Measurements from ENCODE around the gene UBQLN3.

- TF ChIP-seq SIN3A (IDR thresholded peaks at IDR 0.05; ENCODE audit: borderline replicate concordance, low read depth, low read length) (no peak), CEBPZ (IDR thresholded peaks at IDR 0.05; ENCODE audit: low read length) (no peak), ZNF670 (CRISPR knock-in tag; IDR thresholded peaks at IDR 0.05; ENCODE audit: borderline replicate concordance) (no peak), GATAD2A (CRISPR knock-in tag; IDR thresholded peaks at IDR 0.05) (no peak), ETV5 (CRISPR knock-in tag; IDR thresholded peaks at IDR 0.05; ENCODE audit: borderline replicate concordance) (no peak), PCBP1 (IDR thresholded peaks at IDR 0.05; ENCODE audit: borderline replicate concordance, low read depth, low read length) (no peak), SETDB1 (CRISPR knock-in tag; IDR thresholded peaks at IDR 0.05; ENCODE audit: borderline replicate concordance) (no peak), MAX (IDR thresholded peaks at IDR 0.05) (no peak), CTCF (CRISPR knock-in tag; IDR thresholded peaks at IDR 0.05) (no peak), RBM39 (IDR thresholded peaks at IDR 0.05; ENCODE audit: low read depth, low read length, poor library complexity, severe bottlenecking) (no peak), PBX3 (CRISPR knock-in tag; IDR thresholded peaks at IDR 0.05; ENCODE audit: borderline replicate concordance) (no peak), LCORL (IDR thresholded peaks at IDR 0.05) (no peak), LCORL (CRISPR knock-in tag; IDR thresholded peaks at IDR 0.05) (no peak)
Measured at GRCh38 chr11:5531053-5531831, 21.5 kb upstream of the UBQLN3 start.
